Measurements from ENCODE around the gene TAOK1. TPM values are rescaled to one million over a fixed set of nuclear protein-coding genes. Genes with fewer than 3 reads are reported as not detected.

Gene TAOK1
- total and polyA plus RNA-seq, 9 of the 15 experiments (the other 6 are each of a cell fraction or from before 2014, with no cell fraction given): 3.2 to 33.1 (median 16.5) TPM

DNA sequence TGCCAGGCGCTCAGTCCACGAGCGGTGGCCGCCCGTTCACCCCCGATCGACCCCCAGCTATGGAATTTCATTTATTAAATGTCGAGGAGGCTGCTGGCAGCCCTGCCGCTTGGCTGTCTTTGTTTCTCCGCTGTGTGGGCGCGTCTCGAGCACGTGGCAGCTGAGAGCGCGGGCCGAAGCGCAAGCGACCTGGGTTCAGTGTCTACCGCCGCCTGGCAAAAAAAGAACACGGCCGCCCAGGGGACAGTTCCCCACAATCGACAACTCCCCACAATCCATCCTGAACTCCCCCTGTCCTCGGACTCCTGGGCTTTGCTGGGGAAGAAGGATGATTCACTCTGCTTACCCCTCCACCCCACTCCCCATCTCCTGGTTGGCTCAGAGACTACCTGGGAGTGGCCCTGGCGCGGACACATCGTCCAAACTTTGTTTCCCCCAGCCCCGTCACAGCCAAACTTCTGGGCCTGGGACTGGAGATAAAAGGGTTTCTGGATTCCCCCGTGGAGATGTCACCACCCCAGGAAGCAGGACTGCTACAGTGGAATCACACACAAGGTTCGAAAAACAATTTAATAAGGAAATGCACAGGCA lies 201.1 kb downstream of the TAOK1 start (continued):
- no peak for TF ChIP-seq MAZ (CRISPR knock-in tag; conservative IDR thresholded peaks at IDR 0.05 in 1 of 2, IDR thresholded peaks at IDR 0.05 in 1 of 2)
- TF ChIP-seq ZNF586 (CRISPR knock-in tag; conservative IDR thresholded peaks at IDR 0.05): no peak
- no peak for TF ChIP-seq MYNN (IDR thresholded peaks at IDR 0.05)
- no peak for TF ChIP-seq MYNN (CRISPR knock-in tag; IDR thresholded peaks at IDR 0.05)
- TF ChIP-seq, protein P1, sequence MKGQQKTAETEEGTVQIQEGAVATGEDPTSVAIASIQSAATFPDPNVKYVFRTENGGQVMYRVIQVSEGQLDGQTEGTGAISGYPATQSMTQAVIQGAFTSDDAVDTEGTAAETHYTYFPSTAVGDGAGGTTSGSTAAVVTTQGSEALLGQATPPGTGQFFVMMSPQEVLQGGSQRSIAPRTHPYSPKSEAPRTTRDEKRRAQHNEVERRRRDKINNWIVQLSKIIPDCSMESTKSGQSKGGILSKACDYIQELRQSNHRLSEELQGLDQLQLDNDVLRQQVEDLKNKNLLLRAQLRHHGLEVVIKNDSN (CRISPR knock-in tag; IDR thresholded peaks at IDR 0.05): no peak
- TF ChIP-seq COPS2 (conservative IDR thresholded peaks at IDR 0.05): no peak
- no peak for TF ChIP-seq ZSCAN32 (CRISPR knock-in tag; IDR thresholded peaks at IDR 0.05)
- TF ChIP-seq E2F1 (CRISPR knock-in tag; IDR thresholded peaks at IDR 0.05): no peak
- TF ChIP-seq SMC3 (conservative IDR thresholded peaks at IDR 0.05; ENCODE audit: insufficient read depth, low read depth, low read length): no peak
- no peak for TF ChIP-seq ZC3H11A (IDR thresholded peaks at IDR 0.05; ENCODE audit: low read depth, low read length)
- no peak for TF ChIP-seq CREM (IDR thresholded peaks at IDR 0.05; ENCODE audit: low read depth)
- TF ChIP-seq ZBTB5 (IDR thresholded peaks at IDR 0.05): no peak
- no peak for TF ChIP-seq RUNX1 (IDR thresholded peaks at IDR 0.05; ENCODE audit: low read depth)
- TF ChIP-seq ID3 (CRISPR knock-in tag; IDR thresholded peaks at IDR 0.05): no peak
- TF ChIP-seq ID3 (tag; IDR thresholded peaks at IDR 0.05): no peak
- TF ChIP-seq GATAD2B (IDR thresholded peaks at IDR 0.05; ENCODE audit: borderline replicate concordance): no peak
- TF ChIP-seq SMARCA4 (IDR thresholded peaks at IDR 0.05): 0 out of 2 replicates have a peak, but pooled peaks have one; percentile 58
- TF ChIP-seq IRF2 (CRISPR knock-in tag; IDR thresholded peaks at IDR 0.05): no peak
- TF ChIP-seq, protein P2, sequence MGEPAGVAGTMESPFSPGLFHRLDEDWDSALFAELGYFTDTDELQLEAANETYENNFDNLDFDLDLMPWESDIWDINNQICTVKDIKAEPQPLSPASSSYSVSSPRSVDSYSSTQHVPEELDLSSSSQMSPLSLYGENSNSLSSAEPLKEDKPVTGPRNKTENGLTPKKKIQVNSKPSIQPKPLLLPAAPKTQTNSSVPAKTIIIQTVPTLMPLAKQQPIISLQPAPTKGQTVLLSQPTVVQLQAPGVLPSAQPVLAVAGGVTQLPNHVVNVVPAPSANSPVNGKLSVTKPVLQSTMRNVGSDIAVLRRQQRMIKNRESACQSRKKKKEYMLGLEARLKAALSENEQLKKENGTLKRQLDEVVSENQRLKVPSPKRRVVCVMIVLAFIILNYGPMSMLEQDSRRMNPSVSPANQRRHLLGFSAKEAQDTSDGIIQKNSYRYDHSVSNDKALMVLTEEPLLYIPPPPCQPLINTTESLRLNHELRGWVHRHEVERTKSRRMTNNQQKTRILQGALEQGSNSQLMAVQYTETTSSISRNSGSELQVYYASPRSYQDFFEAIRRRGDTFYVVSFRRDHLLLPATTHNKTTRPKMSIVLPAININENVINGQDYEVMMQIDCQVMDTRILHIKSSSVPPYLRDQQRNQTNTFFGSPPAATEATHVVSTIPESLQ (CRISPR knock-in tag; IDR thresholded peaks at IDR 0.05): 0 out of 2 replicates have a peak, but pooled peaks have one; percentile 19
- TF ChIP-seq ZNF23 (CRISPR knock-in tag; IDR thresholded peaks at IDR 0.05): no peak
- 0 out of 2 replicates have a peak, but pooled peaks have one; percentile 15 for TF ChIP-seq PHF8 (IDR thresholded peaks at IDR 0.05; ENCODE audit: borderline replicate concordance, low read length)
- TF ChIP-seq DIDO1 (tag; IDR thresholded peaks at IDR 0.05; ENCODE audit: low read depth): no peak
- no peak for TF ChIP-seq MAFF (IDR thresholded peaks at IDR 0.05; ENCODE audit: low read length)
- no peak for TF ChIP-seq NFE2L1 (tag; IDR thresholded peaks at IDR 0.05; ENCODE audit: borderline replicate concordance, low read depth)
- no peak for TF ChIP-seq XRCC5 (IDR thresholded peaks at IDR 0.05; ENCODE audit: low read depth, low read length)

Data from K562 (cell line).